GM12874 (cell line): ENCODE results near the gene PLPP7.

Source experiments
- CTCF ChIP-seq: IDR thresholded peaks from 2 replicates; pipeline ENCODE4 v1.5.1; 2011; ENCODE audit warnings: low read depth, mild to moderate bottlenecking, control low read depth, low read length, moderate library complexity; ENCODE audit not compliant: insufficient read depth

PLPP7 gene

DNA sequence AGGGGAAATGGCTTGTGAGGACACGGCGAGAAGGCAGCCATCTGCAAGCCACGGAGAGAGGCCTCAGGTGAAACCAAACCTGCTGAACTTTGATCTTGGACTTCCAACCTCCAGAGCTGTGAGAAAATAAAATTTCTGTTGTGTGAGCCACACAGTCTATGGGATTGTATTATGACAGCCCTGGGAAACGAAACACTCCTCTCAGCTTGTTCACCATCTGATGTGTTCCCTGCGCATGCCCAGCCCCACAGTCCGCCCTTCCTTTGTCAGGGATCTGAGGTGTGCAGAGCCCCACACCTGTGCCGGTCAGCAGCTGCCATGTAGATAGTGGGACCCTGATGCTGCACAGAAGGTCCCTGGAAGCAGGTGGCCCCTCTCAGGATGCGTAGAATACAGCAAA, 34.1 kb downstream of the PLPP7 start:
- no peak for TF ChIP-seq CTCF

- TF ChIP-seq CTCF = no peak
These were observed 35.5 kb downstream of the PLPP7 start for GRCh38 chr9:131324736-131325679.

DNA sequence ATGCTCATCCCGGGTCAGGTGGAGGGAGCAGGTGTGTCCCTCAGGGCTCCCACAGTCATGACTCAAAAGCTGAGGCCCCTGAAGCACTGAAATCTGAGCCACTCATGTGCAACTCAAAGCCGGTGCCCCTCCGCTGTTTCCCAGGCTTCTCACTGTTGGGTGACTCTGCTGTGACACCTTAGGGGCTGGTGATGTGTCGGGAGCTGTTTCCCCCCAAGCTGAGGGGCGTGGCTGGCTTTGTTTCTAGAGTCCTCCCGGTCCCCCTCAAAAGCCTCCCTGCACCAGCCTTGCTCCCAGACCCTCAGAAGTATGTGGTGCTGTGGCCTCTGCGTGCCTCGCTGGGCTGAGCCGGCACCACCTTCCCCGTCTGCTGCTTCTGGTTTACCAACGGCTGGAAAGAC, 39.7 kb downstream of the PLPP7 start:
- no peak for TF ChIP-seq CTCF

GRCh38 chr9:131330814-131331600, 41.5 kb downstream of the PLPP7 start:
- no peak for TF ChIP-seq CTCF

GRCh38 chr9:131333771-131334628, 44.5 kb downstream of the PLPP7 start:
- no peak for TF ChIP-seq CTCF

DNA sequence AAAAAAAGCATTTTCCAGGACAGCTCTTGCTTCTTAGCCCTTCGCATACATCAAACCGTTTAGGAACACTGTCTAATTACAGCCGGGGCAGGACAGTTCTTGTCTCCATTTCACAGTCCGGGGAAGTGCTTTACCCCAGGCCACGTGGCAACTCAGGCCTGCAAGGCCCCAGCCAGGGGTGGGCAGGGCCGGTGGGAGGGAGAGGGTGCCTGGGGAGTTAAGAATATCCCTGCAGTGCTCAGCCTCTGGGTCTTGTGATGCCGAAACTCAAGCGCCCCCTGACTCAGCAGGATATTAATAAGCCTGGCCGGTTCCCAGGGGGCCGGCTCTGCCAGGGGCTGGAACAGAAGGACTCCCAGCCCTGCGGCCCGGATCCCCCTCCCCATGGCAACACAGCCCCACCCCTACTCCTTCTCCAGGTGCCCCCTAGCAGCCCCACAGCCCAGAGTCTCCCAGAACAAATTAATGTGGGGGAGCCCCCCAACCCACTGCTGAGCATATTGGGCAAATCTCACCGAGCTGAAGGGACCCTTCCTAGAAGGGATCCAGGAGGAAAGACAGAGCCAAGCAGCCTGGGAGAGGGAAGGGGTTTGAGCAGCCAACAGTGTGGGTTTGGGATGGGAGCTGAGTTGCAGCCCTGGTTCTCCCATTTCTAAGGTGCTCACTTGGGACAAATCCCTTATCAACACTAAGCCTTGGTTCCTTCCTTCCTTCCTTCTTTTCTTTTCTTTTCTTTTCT, 45.3 kb downstream of the PLPP7 start:
- TF ChIP-seq CTCF = no peak
